Measurements from ENCODE around the gene ELMOD1. TPM values are rescaled to one million over a fixed set of nuclear protein-coding genes. Genes with fewer than 3 reads are reported as not detected.

ELMOD1 gene
- total RNA-seq, 1 experiment from 2014 or later, result not detected

- H3K27me3 Mint-ChIP-seq (ENCODE audit: insufficient read depth, unreplicated experiment), result peaks cover 90% of the 10 kb centered on the region
- H3K4me1 Mint-ChIP-seq (ENCODE audit: insufficient read depth, unreplicated experiment), result no peaks in the 10 kb centered on the region
- no peaks in the 10 kb centered on the region for H3K36me3 Mint-ChIP-seq (ENCODE audit: insufficient read depth, unreplicated experiment)
- TF ChIP-seq CTCF (IDR thresholded peaks at IDR 0.05; ENCODE audit: unreplicated experiment), result no peak
- ChIA-PET CTCF (interaction anchor here (0.5 to 0.9 kb wide), 2 partner anchors 46 to 48 kb away, joined by 3 read pairs; no protein-coding TSS in a partner anchor), POLR2A (interaction anchor here (0.6 to 0.9 kb wide), 2 partner anchors 15 to 35 kb away, joined by 3 read pairs; no protein-coding TSS in a partner anchor)
- no peak for DNase-seq (ENCODE audit: unreplicated experiment)
- H3K4me3 Mint-ChIP-seq (ENCODE audit: unreplicated experiment), result no peak overlapping the region
- intact Hi-C loops (cut with micrococcal nuclease), result no loop called here
- H3K9me3 Mint-ChIP-seq (ENCODE audit: unreplicated experiment), result no peaks in the 10 kb centered on the region
- H3K27ac Mint-ChIP-seq (ENCODE audit: low read depth, unreplicated experiment), result no peak overlapping the region
- no TSS peak for BruUV-seq (replicated peaks)
Observed at GRCh38 chr11:107623183-107623582, 32.2 kb downstream of the ELMOD1 start.

GRCh38 chr11:107624983-107625684, 34.2 kb downstream of the ELMOD1 start:
- DNase-seq (ENCODE audit: unreplicated experiment), result no peak
- intact Hi-C loops (cut with micrococcal nuclease), result no loop called here
- Mint-ChIP-seq H3K4me1 (ENCODE audit: insufficient read depth, unreplicated experiment) (no peaks in the 10 kb centered on the region), H3K4me3 (ENCODE audit: unreplicated experiment) (no peak overlapping the region), H3K36me3 (ENCODE audit: insufficient read depth, unreplicated experiment) (no peaks in the 10 kb centered on the region), H3K27ac (ENCODE audit: low read depth, unreplicated experiment) (no peak overlapping the region), H3K27me3 (ENCODE audit: insufficient read depth, unreplicated experiment) (peaks cover 88% of the 10 kb centered on the region), H3K9me3 (ENCODE audit: unreplicated experiment) (no peaks in the 10 kb centered on the region)
- POLR2A ChIA-PET, result no interaction called here
- BruUV-seq (replicated peaks), result no TSS peak
- CTCF ChIA-PET, result interaction anchor here (1.0 kb wide), 1 partner anchor 33 kb away, joined by 4 read pairs; no protein-coding TSS in a partner anchor
- TF ChIP-seq CTCF (IDR thresholded peaks at IDR 0.05; ENCODE audit: unreplicated experiment), result no peak

GRCh38 chr11:107625685-107625989, 34.7 kb downstream of the ELMOD1 start:
- intact Hi-C loops (cut with micrococcal nuclease), result no loop called here
- TF ChIP-seq CTCF (IDR thresholded peaks at IDR 0.05; ENCODE audit: unreplicated experiment), result no peak
- BruUV-seq (replicated peaks), result no TSS peak
- Mint-ChIP-seq H3K4me3 (ENCODE audit: unreplicated experiment) (no peak overlapping the region), H3K27me3 (ENCODE audit: insufficient read depth, unreplicated experiment) (peaks cover 88% of the 10 kb centered on the region), H3K4me1 (ENCODE audit: insufficient read depth, unreplicated experiment) (no peaks in the 10 kb centered on the region), H3K36me3 (ENCODE audit: insufficient read depth, unreplicated experiment) (no peaks in the 10 kb centered on the region), H3K27ac (ENCODE audit: low read depth, unreplicated experiment) (no peak overlapping the region), H3K9me3 (ENCODE audit: unreplicated experiment) (no peaks in the 10 kb centered on the region)
- DNase-seq (ENCODE audit: unreplicated experiment), result no peak
- ChIA-PET CTCF (no interaction called here), POLR2A (no interaction called here)

GRCh38 chr11:107631043-107631442, 40.1 kb downstream of the ELMOD1 start:
- ChIA-PET POLR2A (interaction anchor here (1.0 kb wide), 1 partner anchor 32 kb away, joined by 6 read pairs; no protein-coding TSS in a partner anchor), CTCF (interaction anchor here (0.6 to 1.1 kb wide), 2 partner anchors 67 to 125 kb away, joined by 3 read pairs; no protein-coding TSS in a partner anchor)
- no peak overlapping the region for H3K27ac Mint-ChIP-seq (ENCODE audit: low read depth, unreplicated experiment)
- H3K4me1 Mint-ChIP-seq (ENCODE audit: insufficient read depth, unreplicated experiment), result no peaks in the 10 kb centered on the region
- no peak for DNase-seq (ENCODE audit: unreplicated experiment)
- H3K36me3 Mint-ChIP-seq (ENCODE audit: insufficient read depth, unreplicated experiment), result no peaks in the 10 kb centered on the region
- peaks cover 98% of the 10 kb centered on the region for H3K27me3 Mint-ChIP-seq (ENCODE audit: insufficient read depth, unreplicated experiment)
- no peak overlapping the region for H3K4me3 Mint-ChIP-seq (ENCODE audit: unreplicated experiment)
- intact Hi-C loops (cut with micrococcal nuclease), result no loop called here
- no peak for TF ChIP-seq CTCF (IDR thresholded peaks at IDR 0.05; ENCODE audit: unreplicated experiment)
- H3K9me3 Mint-ChIP-seq (ENCODE audit: unreplicated experiment), result no peaks in the 10 kb centered on the region
- no TSS peak for BruUV-seq (replicated peaks)

All from MCF 10A (cell line).